Prostate gland (tissue), 2 donors: Measurements from ENCODE around the gene NUTM1.

ENCODE experiments used
- CTCF ChIP-seq, 4 experiments: fragments of 200-600 bp in 2 of 4; fragments of 450-650 bp in 2 of 4; sonication (generic) in 2 of 4; IDR thresholded peaks; 1 replicate in 3 of 4; 2 replicates in 1 of 4; pipeline ENCODE4 v1.5.1; 2016 to 2019; ENCODE audit warnings: antibody characterized with exemption in 4 of 4, mild to moderate bottlenecking in 2 of 4, moderate library complexity in 2 of 4
- POLR2AphosphoS5 ChIP-seq: sonication (generic); formaldehyde crosslinking; IDR thresholded peaks from one replicate; pipeline ENCODE4 v1.6.1; 2017; ENCODE audit warnings: antibody characterized with exemption

- no peak for TF ChIP-seq CTCF (IDR thresholded peaks at IDR 0.05)
- no peak for TF ChIP-seq POLR2AphosphoS5
These were observed 6.0 kb upstream of the NUTM1 start for GRCh38 chr15:34336991-34337556.
